Measurements from ENCODE around the gene GARIN5B. TPM values are rescaled to one million over a fixed set of nuclear protein-coding genes. Genes with fewer than 3 reads are reported as not detected.
"Not testable (repeated sequence)": the region's sequence is repeated elsewhere in the genome, so short reads cannot be mapped to it uniquely, and the experiment has no call there.

GARIN5B gene
- total and polyA plus RNA-seq, 2 of the 4 experiments (the other 2 are of a cell fraction) = not detected

GRCh38 chr19:55407800-55408532 lies 44.9 kb upstream of the GARIN5B start (continued):
- TF ChIP-seq SMC3 (IDR thresholded peaks at IDR 0.05; ENCODE audit: low read depth, low read length) (no peak), RFX5 (IDR thresholded peaks at IDR 0.05; ENCODE audit: low read depth, low read length) (no peak)

DNA sequence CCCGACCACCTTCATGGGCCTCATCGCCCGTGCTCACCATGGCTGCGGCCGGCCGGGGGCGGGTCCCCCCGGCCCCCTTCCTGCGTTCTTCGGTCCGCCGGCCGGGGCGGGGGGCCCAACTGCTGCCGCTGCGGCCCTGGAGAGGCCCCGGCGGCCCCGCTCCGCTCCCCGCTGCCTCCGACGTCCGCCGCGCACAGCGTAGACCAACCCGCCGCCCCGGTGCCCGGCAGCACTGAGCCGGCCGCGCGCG lies 44.4 kb upstream of the GARIN5B start, which contains the start of gene UBE2S:
Gene UBE2S, minus strand, starts transcription at position 239 of the 250 bp plus-strand sequence. Its CDS starts 199 bp downstream, at position 40.
- DNase-seq; BruUV-seq (replicated peaks); H3K27me3 ChIP-seq (ENCODE audit: control insufficient read depth, insufficient read depth, low read length); CTCF ChIA-PET; H3K9me3 ChIP-seq (ENCODE audit: control insufficient read depth, insufficient read depth, low read length); dilution Hi-C loops (cut with HindIII; ENCODE audit: low sequenced_read_pairs, unreplicated experiment); in situ Hi-C loops (cut with MboI; ENCODE audit: low sequenced_read_pairs): not testable (repeated sequence)
- Histone ChIP-seq H4K5ac (ENCODE audit: low read depth, low read length) (peak within 1 kb of the TSS; percentile 99), H2BK5ac (ENCODE audit: low read depth, low read length, poor library complexity, severe bottlenecking) (peak within 1 kb of the TSS; percentile 94), H3K4ac (ENCODE audit: low read depth, low read length) (peak within 1 kb of the TSS; percentile 100), H3K4me2 (ENCODE audit: low read depth, low read length) (peak within 1 kb of the TSS; percentile 98), H3K36me3 (ENCODE audit: control insufficient read depth, insufficient read depth, low read length) (peaks cover 25% of the 10 kb centered on the region), H2BK120ac (ENCODE audit: low read depth, low read length) (peak within 1 kb of the TSS; percentile 98), H2AK5ac (ENCODE audit: low read depth, low read length) (peak within 1 kb of the TSS; percentile 99), H3K4me1 (ENCODE audit: control insufficient read depth, insufficient read depth, low read length) (peaks cover 17% of the 10 kb centered on the region), H3K9me1 (ENCODE audit: insufficient read depth, low read length) (peaks cover 19% of the 10 kb centered on the region), H3K27ac (ENCODE audit: insufficient read depth, low read length) (peak within 1 kb of the TSS; percentile 94), H2AK9ac (replicated peaks; ENCODE audit: low read depth, low read length, poor library complexity) (peak within 1 kb of the TSS; percentile 100), H3K18ac (ENCODE audit: low read depth, low read length) (peak within 1 kb of the TSS; percentile 96), H2BK20ac (ENCODE audit: low read depth, low read length) (peak within 1 kb of the TSS; percentile 83), H3K14ac (replicated peaks; ENCODE audit: low read depth, low read length) (peak within 1 kb of the TSS; percentile 99), H3K4me3 (ENCODE audit: insufficient read depth, low read depth, low read length) (peak within 1 kb of the TSS; percentile 64), H3K56ac (ENCODE audit: extremely low read depth, insufficient read depth, low read length) (peak within 1 kb of the TSS; percentile 95), H3K23ac (ENCODE audit: low read depth, low read length) (peak within 1 kb of the TSS; percentile 96), H3K79me1 (ENCODE audit: low read depth in 1 of 2, low read length in 2 of 2) (peaks cover 7 to 37% of the 10 kb centered on the region in 2 experiments), H4K91ac (ENCODE audit: insufficient read depth, low read depth, low read length) (peak within 1 kb of the TSS; percentile 100), H3K9ac (ENCODE audit: low read depth, low read length) (peak within 1 kb of the TSS; percentile 76), H2AFZ (replicated peaks; ENCODE audit: low read length, poor library complexity) (peak within 1 kb of the TSS; percentile 96), H4K8ac (ENCODE audit: low read depth in 2 of 2, low read length in 2 of 2) (peak within 1 kb of the TSS; percentile 100), H2BK15ac (ENCODE audit: low read depth, low read length) (peak within 1 kb of the TSS; percentile 100), H4K20me1 (ENCODE audit: insufficient read depth, low read length) (peaks cover 42% of the 10 kb centered on the region)
- TF ChIP-seq POLR2A (IDR thresholded peaks at IDR 0.05; ENCODE audit: low read depth, low read length) (peak; percentile 99), NFE2L2 (IDR thresholded peaks at IDR 0.05; ENCODE audit: low read depth, low read length) (peak; percentile 33; the same call in 1 of the 2 replicates), CHD1 (IDR thresholded peaks at IDR 0.05; ENCODE audit: low read depth, low read length) (peak; percentile 94)
- intact Hi-C loops (cut with micrococcal nuclease) = loop anchor here (5.0 kb wide), 1 partner anchor 95 kb away; no protein-coding TSS in a partner anchor
- ATAC-seq (ENCODE audit: low read depth) = peak; percentile 3
- 0% methylated on average over 6 of the region's 36 CpGs; no CpG with 5 or more reads in 1 of the 2 experiments for WGBS, 2 experiments (ENCODE audit: extremely low coverage in 2 of 2, insufficient read length in 1 of 2)
- POLR2A ChIA-PET (ENCODE audit: unreplicated experiment) = interaction anchor here (0.7 to 1.4 kb wide), 5 partner anchors 11 to 142 kb away, joined by 3 to 9 read pairs (median 4); no protein-coding TSS in a partner anchor
